NCI-H187 (cell line): ENCODE results near the gene UGT1A6.
"Not testable (repeated sequence)": the region's sequence is repeated elsewhere in the genome, so short reads cannot be mapped to it uniquely, and the experiment has no call there.

Experiments
- DNase-seq, 2 experiments: peaks; one replicate each; lab custom pipeline; 2025; lab: John Stamatoyannopoulos, UW

Gene UGT1A6

GRCh38 chr2:233728723-233729301, 36.1 kb downstream of the UGT1A6 start, which contains the start of gene UGT1A3:
Gene UGT1A3 (plus strand): TSS chr2:233729042. CDS start chr2:233729127, 85 bp downstream.
- no peak for DNase-seq

DNA sequence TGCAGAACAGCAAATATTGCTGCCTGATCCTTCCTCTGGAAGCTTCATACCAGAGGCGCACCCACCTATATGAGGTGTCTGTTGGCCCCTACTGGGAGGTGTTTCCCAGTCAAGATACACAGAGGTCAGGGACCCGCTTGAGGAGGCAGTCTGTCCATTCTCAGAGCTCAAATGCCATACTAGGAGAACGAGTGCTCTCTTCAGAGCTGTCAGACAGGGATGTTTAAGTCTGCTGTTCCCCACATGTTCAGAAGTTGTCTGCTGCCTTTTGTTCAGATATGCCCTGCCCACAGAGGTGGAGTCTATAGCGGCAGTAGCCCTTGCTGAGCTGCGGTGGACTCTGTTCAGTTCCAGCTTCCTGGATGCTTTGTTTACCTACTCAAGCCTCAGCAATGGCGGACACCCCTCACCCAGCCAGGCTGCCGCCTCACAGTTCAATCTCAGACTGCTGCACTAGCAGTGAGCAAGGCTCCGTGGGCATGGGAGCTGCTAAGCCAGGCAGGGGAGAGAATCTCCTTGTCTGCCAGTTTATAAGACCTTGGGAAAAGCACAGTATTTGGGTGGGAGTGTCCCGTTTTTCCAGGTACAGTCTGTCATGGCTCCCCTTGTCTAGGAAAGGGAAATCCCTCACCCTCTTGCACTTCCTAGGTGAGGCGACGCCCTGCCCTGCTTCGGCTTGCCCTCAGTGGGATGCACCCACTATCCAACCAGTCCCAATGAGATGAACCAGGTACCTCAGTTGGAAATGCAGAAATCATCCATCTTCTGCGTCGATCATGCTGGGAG, 44.4 kb downstream of the UGT1A6 start:
- DNase-seq = not testable (repeated sequence)

- no peak for DNase-seq
Measured at GRCh38 chr2:233740870-233741269, 48.2 kb downstream of the UGT1A6 start.

- DNase-seq = no peak
Measured at GRCh38 chr2:233743464-233744259, 51.0 kb downstream of the UGT1A6 start.

DNA sequence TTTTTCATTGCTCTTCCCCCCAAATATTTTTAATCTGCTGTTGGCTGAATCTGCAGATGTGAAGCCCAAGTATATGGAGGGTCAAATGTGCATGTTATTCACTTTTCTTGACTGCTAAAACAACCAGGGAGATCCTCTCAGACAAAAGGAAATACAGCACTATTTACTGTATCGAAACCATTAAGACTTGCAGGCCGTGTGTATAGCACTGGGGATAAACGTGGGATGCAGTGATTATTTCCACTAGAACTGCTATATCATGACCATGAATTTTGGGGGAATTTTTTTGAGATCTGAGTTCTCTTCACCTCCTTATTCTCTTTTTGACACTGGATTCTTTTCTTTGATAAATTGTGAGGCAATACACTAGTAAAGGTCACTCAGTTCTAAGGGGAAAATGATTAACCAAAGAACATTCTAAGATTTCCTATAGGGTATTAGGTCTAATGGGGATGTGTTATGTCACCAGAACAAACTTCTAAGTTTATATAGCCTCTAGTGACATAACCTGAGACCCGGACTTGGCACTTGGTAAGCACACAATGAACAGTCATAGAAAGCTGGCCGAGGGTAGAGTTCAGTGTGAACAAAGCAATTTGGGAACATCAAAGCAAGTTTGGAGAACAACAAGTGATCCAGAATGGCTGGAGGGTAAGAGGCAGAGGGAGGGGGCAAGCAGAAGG, 52.5 kb downstream of the UGT1A6 start:
- no peak for DNase-seq

DNA sequence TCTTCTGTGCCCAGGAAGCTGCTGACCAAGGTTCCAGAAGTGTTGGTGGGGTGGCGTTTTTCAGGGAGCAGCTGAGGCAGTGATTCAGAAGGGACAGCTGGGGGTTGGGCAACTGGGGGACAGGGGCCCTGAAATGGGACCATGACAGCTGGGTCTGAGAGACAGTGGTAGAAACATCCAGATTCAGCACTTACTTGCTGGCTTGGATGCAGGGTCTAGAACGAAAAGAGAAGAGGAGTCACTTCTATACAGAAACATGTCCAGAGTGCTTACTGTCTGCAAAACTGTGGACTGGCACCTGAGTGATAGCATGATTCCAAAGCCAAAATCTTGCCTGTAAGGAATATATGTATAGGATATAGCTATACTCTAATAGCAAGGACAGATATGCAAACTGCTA, 53.1 kb downstream of the UGT1A6 start:
- DNase-seq = not testable (repeated sequence)

DNA sequence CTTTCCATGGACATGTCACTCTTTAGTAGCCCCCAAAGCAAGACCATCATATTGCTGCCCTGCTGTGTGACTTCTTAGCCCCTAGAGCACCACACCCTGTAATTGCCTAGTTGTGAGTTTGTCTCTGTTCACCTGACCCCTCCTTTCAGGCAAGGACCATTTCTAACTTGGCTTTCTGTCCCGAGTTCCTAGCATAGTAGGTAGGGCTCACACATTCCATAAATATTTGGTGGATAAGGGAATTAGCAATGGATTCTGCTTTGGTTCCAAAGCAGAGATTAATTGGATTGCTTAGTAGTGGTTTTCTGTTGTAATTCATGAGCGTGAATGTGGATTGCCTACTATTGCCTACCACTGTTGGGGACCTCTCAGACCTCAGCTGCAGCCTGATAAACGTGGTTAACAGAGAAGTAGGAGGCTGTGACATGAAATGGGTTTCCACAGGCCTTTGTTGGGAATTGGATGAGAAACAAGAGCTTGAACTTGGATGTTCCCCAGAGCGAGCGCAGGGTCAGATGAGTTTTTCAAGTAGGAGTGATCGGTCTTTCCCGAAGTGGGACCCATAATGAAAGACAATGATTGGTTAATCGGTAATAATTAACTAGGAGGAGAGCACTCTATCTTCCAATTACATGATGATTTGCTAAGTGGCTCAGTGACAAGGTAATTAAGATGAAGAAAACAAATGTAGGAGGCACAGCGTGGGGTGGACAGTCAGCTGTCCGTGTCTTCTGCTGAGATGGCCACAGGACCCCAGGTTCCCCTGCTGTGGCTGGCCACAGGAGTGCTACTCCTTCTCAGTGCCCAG, 54.0 kb downstream of the UGT1A6 start:
- no peak for DNase-seq

GRCh38 chr2:233747283-233747544, 54.5 kb downstream of the UGT1A6 start:
- no peak for DNase-seq

DNA sequence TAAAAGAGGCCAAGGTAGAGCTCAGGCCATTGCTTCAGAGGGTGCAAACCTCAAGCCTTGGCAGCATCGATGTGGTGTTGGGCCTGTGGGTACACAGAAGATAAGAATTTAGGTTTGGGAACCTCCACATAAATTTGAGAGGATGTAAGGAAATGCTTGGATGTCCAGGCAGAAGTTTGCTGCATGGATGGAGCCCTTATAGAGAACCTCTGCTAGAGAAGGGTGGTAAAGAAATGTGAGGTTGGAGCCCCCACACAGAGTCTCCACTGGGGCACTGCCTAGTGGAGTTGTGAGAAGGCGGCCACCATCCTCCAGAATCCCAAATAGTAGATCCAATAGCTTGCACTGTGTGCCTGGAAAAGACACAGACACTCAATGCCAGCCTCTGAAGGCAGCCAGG, 58.0 kb downstream of the UGT1A6 start:
- DNase-seq = not testable (repeated sequence)

- not testable (repeated sequence) for DNase-seq
Measured at GRCh38 chr2:233751212-233752009, 58.7 kb downstream of the UGT1A6 start.

GRCh38 chr2:233754872-233755611, 62.4 kb downstream of the UGT1A6 start:
- DNase-seq = no peak

- DNase-seq = no peak
Measured at GRCh38 chr2:233756429-233757081, 63.9 kb downstream of the UGT1A6 start.

DNA sequence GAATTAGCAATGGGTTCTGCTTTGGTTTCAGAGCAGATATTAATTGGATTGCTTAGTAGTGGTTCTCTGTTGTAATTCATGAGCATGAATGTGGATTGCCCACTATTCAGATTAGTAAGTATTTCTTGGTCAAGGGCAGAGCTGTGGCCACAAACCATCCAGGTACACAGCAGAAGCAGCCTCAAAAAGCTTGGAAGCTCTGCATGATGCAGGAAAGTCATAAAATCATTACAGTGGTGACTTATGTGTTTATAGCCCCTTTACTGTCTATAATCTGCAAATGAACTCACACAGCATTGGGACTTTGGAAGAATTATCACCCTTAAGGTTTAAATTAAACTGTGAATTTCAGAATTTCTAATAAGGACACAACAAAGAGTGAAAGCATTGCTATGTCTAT, 65.5 kb downstream of the UGT1A6 start:
- DNase-seq = no peak

GRCh38 chr2:233758849-233759248, 66.2 kb downstream of the UGT1A6 start:
- no peak for DNase-seq

GRCh38 chr2:233760043-233760442, 67.4 kb downstream of the UGT1A6 start, which contains the start of gene UGT1A1:
Gene UGT1A1 (plus strand): TSS chr2:233760270. CDS start chr2:233760288, 18 bp downstream.
- DNase-seq = no peak

DNA sequence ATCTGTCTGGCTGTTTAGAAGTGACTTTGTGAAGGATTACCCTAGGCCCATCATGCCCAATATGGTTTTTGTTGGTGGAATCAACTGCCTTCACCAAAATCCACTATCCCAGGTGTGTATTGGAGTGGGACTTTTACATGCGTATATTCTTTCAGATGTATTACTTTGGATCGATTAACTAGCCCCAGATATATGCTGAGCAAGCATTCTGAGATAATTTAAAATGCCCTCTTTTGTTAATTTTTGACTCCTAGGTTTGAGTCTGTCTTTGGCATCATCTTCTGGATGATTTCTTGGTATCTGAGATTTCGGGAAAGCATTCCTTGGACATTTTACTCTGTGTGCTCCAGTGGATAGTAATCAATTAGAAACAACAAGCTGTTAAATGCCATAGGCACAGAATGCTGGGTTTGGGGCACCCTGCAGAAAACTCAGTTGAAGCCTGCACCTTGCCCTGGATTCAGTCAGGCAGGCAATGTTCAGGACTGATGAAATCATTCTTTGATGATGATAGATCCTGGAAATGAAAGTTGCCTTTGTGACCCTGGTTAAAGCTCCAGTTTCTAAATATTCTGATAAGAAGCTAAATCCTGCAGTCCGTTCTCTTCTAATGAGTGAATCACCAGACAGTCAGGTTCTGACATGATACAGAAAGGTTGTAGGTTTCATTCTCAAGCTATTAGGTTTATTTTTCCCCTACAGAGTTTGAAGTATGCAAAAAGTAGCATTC, 68.5 kb downstream of the UGT1A6 start:
- no peak for DNase-seq

DNA sequence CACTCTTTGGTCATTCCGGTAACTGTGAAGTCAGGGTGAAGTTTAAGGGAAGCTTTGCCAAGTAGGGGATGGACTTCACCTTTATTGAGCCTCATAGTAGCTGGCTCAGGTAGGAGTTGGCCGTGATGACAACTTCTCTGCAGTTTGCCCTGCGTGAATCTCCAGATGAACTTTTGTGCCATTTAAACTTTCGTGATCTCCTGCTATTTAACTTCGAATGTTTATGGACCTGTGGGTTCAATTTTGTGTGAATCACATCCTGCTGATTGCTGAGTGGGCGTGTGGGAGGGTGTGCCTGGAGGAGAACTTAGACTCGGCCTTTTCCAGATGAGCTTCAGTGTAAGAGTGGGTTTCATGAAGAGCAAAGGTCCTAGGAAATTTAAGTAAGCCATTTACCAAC, 71.6 kb downstream of the UGT1A6 start:
- no peak for DNase-seq

DNA sequence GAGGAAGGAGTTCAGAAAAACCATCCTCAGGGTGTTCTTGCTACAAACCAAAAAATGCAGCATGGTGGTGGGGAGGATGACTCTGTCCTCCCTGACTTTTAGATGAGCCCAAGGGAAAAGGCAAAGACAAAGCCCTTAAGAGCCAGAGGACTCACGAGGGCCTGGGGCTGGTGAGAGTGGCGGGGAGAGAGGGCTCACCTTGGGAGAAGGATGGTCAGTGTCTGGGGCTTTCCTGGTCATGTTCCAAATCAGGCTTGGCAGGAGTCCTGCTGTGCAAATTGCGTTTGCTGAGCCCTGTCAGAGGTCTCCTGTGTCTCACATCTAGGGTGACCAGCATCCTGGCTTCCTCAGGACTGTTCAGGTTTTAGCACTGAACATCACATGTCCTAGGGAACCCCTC, 72.1 kb downstream of the UGT1A6 start:
- no peak for DNase-seq

GRCh38 chr2:233766416-233766815, 73.7 kb downstream of the UGT1A6 start:
- DNase-seq = no peak
